IPS-15b (cell line): ENCODE results near the gene NTMT2.
"Not testable (repeated sequence)": the region's sequence is repeated elsewhere in the genome, so short reads cannot be mapped to it uniquely, and the experiment has no call there.

Experiments used
- H3K27me3 ChIP-seq: one replicate; pipeline ENCODE4 v1.6.1; 2013; ENCODE audit warnings: low read length; ENCODE audit not compliant: control insufficient read depth, insufficient read depth
- H3K36me3 ChIP-seq: one replicate; pipeline ENCODE4 v1.6.1; 2013; ENCODE audit warnings: low read length; ENCODE audit not compliant: control insufficient read depth, insufficient read depth
- H3K4me1 ChIP-seq: one replicate; pipeline ENCODE4 v1.6.1; 2013; ENCODE audit warnings: mild to moderate bottlenecking, low read length; ENCODE audit not compliant: control insufficient read depth, insufficient read depth
- H3K4me3 ChIP-seq: one replicate; pipeline ENCODE4 v1.5.1; 2013; ENCODE audit warnings: low read depth, low read length
- H3K9ac ChIP-seq: one replicate; pipeline ENCODE4 v1.6.1; 2013; ENCODE audit warnings: low read depth, mild to moderate bottlenecking, low read length
- H3K9me3 ChIP-seq: one replicate; pipeline ENCODE4 v1.6.1; 2013; ENCODE audit warnings: mild to moderate bottlenecking, low read length; ENCODE audit not compliant: control insufficient read depth, insufficient read depth

Gene NTMT2

DNA sequence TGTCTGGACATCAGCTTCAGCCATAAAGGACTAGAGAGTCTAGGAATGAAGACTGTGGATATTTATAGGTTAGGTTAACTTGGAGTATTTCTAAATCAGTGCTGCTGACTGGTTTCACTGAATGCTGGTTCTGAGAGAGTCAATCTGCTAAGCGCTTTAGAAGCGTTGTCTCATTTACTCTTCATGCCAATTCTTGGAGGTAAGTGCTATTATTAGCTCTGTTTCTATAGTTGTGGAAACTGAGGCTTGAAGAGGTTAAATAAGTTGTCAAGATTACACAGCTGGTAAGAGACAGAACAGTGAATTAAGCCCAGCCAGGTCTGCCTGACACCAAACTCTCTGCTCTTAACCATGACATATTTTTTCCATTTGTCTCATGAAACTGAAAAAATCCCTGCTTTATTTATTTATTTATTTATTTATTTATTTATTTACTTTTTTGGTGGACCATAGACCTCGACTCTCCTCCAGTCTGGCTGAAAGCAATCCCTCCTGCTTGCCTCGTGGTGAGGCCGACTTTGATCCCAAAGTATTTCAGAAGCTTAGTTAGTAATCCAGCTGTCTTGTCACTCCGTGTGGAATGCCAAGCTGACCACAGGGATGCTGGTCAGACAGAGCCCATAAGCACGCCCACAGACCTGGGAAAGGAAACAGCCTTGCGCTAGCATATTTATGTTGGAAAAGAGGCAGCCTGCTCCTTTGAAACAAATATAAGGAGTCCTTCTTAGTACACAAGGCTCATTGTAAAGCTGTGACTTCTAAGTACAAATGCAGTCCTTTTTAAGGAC is 16.9 kb downstream of the NTMT2 start:
- Histone ChIP-seq H3K9ac (no peak overlapping the region), H3K9me3 (no peaks in the 10 kb centered on the region), H3K36me3 (no peaks in the 10 kb centered on the region), H3K4me1 (no peaks in the 10 kb centered on the region), H3K27me3 (no peaks in the 10 kb centered on the region), H3K4me3 (no peak overlapping the region)

DNA sequence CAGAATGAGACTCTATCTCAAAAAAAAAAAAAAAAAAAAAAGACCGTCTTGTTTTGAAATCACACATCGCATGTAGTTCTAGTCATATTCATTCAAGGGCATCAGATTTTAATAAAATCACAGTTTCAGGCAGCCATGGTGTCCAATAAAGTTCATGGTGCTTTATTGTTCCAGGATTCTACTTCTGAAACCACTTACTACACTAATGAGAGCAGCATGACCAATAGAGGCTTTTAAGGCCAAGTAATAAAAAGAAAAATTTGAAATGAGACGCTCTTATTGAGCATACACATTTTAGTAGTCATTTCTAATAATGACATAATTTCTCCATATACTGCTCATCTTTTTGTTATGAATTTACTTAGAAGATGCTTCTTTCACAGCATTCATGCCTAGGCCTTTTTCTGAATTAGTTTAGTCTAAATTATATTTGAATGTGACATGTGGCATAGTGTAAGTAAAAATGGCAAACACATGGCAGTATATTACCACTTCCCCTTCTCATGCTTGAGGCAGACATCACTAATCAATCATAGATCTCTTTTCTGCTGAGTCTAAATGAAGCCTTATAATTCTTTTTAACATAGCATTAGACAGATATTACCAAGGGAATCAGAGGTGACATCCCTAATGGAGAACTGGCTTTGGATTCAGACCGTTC is 18.5 kb downstream of the NTMT2 start:
- Histone ChIP-seq H3K9me3 (no peaks in the 10 kb centered on the region), H3K4me3 (no peak overlapping the region), H3K9ac (no peak overlapping the region), H3K36me3 (no peaks in the 10 kb centered on the region), H3K4me1 (no peaks in the 10 kb centered on the region), H3K27me3 (no peaks in the 10 kb centered on the region)

DNA sequence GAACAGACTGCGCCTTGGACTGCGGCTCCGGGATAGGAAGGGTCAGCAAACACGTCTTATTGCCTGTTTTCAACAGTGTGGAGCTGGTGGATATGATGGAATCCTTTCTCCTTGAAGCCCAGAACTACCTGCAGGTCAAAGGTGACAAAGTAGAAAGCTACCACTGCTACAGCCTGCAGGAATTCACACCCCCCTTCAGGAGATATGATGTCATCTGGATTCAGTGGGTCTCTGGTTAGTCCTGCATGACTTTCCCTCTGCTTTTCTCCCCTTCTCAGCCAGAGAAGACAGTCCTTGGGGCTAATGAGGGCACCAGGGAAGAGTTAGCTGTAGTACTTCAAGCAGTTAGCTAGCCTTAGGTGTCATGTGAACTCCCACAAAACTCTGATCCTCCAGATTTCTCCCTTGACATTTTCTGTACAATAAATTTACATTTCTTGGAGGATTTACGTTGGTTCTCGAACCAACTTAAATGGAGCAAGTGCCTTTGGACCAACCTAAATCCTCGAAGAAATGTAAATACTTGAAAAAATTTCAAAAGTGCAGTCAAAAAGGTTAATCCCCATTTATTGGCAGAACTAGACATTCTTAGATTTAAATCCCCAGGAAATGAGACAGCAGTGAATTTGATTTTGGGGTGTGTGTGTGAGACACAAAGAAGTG is 20.9 kb downstream of the NTMT2 start:
- no peaks in the 10 kb centered on the region for H3K9me3 ChIP-seq
- H3K27me3 ChIP-seq, result no peaks in the 10 kb centered on the region
- H3K4me3 ChIP-seq, result no peak overlapping the region
- no peaks in the 10 kb centered on the region for H3K36me3 ChIP-seq
- H3K9ac ChIP-seq, result no peak overlapping the region
- no peaks in the 10 kb centered on the region for H3K4me1 ChIP-seq

DNA sequence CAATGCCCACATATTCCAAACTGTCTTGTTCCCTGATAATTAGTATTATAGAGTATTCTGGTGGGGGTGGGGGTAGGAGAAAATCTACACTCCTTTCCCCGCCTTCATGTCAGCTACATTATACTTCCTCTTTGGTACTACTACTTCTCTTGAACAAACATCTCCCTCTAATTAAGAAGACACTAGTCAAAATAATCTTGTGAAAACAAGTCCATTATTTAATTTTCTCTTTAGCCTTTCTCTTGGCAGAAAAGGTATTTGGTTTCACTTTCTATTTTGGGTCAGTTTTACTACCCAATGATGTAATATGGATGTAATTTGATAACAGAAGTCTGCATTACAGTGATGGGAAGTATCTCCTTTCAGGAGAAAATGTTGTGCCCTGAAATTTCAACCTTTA is 22.5 kb downstream of the NTMT2 start:
- no peaks in the 10 kb centered on the region for H3K9me3 ChIP-seq
- no peaks in the 10 kb centered on the region for H3K36me3 ChIP-seq
- H3K27me3 ChIP-seq, result no peaks in the 10 kb centered on the region
- no peaks in the 10 kb centered on the region for H3K4me1 ChIP-seq
- no peak overlapping the region for H3K9ac ChIP-seq
- H3K4me3 ChIP-seq, result no peak overlapping the region

DNA sequence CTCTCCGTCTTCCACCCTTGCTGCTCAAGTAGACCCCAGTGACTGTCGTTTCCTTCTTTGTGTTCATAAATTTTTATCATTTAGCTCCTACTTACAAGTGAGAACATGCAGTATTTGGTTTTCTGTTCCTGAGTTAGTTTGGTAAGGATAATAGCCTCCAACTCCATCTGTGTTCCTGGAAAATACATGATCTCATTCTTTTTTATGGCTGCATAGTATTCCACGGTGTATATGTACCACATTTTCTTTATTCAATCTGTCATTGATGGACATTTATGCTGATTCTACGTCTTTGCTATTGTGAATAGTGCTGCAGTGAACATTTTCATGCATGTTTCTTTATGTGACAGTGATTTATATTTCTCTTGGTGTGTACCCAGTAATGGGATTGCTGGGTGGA is 24.8 kb downstream of the NTMT2 start:
- not testable (repeated sequence) for H3K36me3 ChIP-seq, H3K9me3 ChIP-seq, H3K27me3 ChIP-seq, H3K9ac ChIP-seq, H3K4me3 ChIP-seq, H3K4me1 ChIP-seq

DNA sequence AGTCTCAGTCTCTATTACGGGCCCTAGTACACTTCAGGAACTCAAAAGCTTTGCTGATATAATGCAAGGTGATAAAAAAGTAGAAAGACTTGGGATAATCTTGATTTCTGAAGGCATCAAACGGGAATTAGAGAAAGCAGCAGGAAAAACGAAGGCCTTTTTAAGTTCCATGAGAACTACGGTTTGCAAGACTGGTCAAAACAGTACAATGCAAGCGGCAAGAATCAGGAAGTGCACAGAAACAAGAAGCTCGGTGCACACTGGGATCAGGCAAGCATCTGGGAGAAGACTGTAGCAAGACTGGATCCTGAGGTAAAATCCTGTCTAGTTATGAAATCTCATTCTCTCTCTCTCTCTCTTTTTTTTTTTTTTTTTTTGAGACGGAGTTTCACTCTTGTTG is 28.6 kb downstream of the NTMT2 start:
- Histone ChIP-seq H3K9ac (no peak overlapping the region), H3K4me3 (no peak overlapping the region), H3K4me1 (no peaks in the 10 kb centered on the region), H3K36me3 (no peaks in the 10 kb centered on the region), H3K9me3 (no peaks in the 10 kb centered on the region), H3K27me3 (no peaks in the 10 kb centered on the region)

DNA sequence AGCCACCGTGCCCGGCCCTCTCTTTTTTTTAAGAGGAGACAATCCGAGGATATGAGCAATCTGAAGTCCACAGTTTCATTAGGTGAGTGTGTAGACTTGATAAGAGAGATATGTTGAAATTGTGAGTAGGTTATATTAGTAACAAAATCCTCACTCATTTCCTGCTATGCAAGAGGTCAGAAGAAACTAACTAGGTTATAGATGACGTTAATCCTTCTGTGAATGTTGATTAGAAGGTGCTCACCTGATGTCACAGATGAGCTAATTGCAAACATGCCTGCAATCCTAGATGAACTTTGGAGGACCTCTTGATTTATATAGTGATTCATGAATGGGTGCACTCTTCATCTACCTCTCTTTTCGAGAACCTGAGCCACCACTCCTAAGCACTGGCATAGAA is 29.3 kb downstream of the NTMT2 start:
- Histone ChIP-seq H3K9ac (no peak overlapping the region), H3K36me3 (no peaks in the 10 kb centered on the region), H3K4me3 (no peak overlapping the region), H3K27me3 (no peaks in the 10 kb centered on the region), H3K4me1 (no peaks in the 10 kb centered on the region), H3K9me3 (no peaks in the 10 kb centered on the region)

DNA sequence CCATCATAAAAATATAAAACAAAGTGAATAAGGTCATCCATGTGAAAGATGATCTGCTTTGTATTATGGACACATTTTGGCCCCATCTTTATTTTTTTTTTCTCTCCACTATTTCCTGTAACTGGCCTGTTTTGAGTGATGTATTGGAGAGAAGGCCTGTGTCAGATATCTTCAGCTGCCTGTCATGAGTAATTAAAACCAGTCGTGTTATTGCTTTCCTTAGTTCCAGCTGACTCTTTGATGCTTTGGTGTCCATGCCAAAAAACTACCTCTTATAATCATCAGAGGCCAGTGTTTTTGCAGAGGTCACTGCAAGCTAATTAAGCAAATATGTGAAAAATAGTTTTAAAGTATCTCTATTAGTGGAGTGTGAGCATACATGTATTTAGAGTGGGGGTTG is 29.7 kb downstream of the NTMT2 start:
- H3K4me3 ChIP-seq, result no peak overlapping the region
- no peaks in the 10 kb centered on the region for H3K27me3 ChIP-seq
- H3K9ac ChIP-seq, result no peak overlapping the region
- H3K9me3 ChIP-seq, result no peaks in the 10 kb centered on the region
- H3K4me1 ChIP-seq, result no peaks in the 10 kb centered on the region
- no peaks in the 10 kb centered on the region for H3K36me3 ChIP-seq

DNA sequence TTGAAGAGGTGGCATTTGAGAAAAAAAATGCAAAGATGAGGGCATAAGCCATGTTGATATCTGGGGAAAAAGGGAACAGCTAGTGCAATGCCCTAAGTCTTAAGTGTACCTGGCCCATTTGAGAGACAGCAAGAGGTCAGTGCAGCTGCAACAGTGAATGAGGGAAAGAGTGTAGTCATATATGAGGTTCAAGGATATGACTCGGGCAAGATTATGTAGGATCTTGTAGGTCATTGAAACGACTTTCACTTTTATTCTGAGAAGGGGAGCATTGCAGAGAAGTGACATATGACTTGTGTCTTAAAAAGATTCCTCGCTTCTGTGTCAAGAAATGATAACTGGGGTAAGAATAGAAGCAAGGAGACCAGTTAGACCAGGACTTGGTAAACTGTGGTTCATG is 31.0 kb downstream of the NTMT2 start:
- no peak overlapping the region for H3K4me3 ChIP-seq
- H3K36me3 ChIP-seq, result no peaks in the 10 kb centered on the region
- no peaks in the 10 kb centered on the region for H3K4me1 ChIP-seq
- no peaks in the 10 kb centered on the region for H3K27me3 ChIP-seq
- no peak overlapping the region for H3K9ac ChIP-seq
- no peaks in the 10 kb centered on the region for H3K9me3 ChIP-seq

DNA sequence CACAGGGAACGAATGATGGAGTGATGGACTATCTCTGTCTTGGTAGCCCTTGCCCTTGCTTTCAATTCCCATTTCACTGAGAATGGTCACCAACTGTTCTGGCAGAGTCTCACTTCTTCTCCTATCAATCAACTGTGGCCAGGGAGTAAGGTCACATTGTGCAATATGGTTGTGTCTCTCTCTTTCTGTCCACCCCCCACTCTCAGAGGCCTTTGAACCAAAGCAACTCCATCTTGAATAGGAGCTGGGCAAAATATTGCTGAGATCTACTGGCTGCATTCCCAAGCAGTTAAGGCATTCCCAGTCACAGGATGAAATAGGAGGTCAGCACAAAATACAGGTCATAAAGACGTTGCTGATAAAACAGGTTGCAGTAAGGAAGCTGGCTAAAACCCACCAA is 36.7 kb downstream of the NTMT2 start:
- no peaks in the 10 kb centered on the region for H3K36me3 ChIP-seq
- no peaks in the 10 kb centered on the region for H3K9me3 ChIP-seq
- no peaks in the 10 kb centered on the region for H3K4me1 ChIP-seq
- H3K4me3 ChIP-seq, result no peak overlapping the region
- H3K9ac ChIP-seq, result no peak overlapping the region
- no peaks in the 10 kb centered on the region for H3K27me3 ChIP-seq

DNA sequence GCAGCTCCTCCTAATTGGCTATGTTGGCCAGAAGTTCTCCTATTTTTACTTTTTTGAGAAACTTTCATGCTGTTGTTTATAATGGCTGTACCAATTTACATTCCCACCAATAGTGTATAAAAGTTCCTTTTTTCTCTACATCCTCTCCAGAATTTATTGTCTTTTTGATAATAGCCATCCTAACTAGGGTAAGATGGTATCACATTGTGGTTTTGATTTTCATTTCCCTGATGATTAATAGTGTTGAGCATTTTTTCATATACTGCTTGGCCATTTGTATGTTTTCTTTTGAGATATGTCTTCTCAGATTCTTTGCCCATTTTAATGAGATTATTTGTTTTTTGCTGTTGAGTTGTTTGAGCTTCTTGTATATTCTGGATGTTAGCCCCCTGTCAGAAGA is 46.8 kb downstream of the NTMT2 start:
- Histone ChIP-seq H3K9ac (no peak overlapping the region), H3K4me1 (no peaks in the 10 kb centered on the region), H3K36me3 (no peaks in the 10 kb centered on the region), H3K9me3 (no peaks in the 10 kb centered on the region), H3K27me3 (no peaks in the 10 kb centered on the region), H3K4me3 (no peak overlapping the region)

DNA sequence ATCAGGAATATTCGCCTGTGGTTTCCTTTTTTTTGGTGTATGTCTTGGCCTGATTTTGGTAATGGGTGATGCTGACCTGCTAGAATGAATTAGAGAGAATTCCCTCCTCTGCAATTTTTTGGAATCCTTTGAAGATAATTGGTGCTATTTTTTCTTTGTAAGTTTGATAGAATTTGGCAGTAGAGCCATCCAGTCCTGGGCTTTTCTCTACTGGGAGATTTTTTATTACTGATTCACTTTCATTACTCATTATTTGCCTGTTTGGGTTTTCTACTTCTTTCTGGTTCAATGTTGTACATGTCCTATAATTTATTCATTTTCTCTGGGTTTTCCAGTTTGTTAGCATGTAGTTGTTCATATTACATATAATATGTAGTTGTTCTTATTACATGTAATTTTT is 48.7 kb downstream of the NTMT2 start:
- Histone ChIP-seq H3K36me3 (no peaks in the 10 kb centered on the region), H3K9me3 (no peaks in the 10 kb centered on the region), H3K4me1 (no peaks in the 10 kb centered on the region), H3K9ac (no peak overlapping the region), H3K4me3 (no peak overlapping the region), H3K27me3 (no peaks in the 10 kb centered on the region)
